K562 (cell line): ENCODE measurements around the gene LRP1B. TPM values are rescaled to one million over a fixed set of nuclear protein-coding genes. Genes with fewer than 3 reads are reported as not detected.

ENCODE experiments used
- ATAC-seq: fragments of 200-7000 bp; cut with Tn5 transposase; 3 replicates; pipeline ENCODE4 v1.9.1; 2020; ENCODE audit warnings: moderate library complexity
- BruUV-seq: library from RNA; stranded (reverse); fragments of 400-500 nt; replicated peaks from 2 replicates; lab custom pipeline; 2021; lab: Mats Ljungman, UMichigan
- CTCF ChIA-PET: fragments of 300-600 bp; formaldehyde crosslinking; extraction: SDS; loops from one replicate; lab custom pipeline; 2021; ENCODE audit warnings: low intra/inter-chr PET ratio; lab: Yijun Ruan, JAX
- POLR2A ChIA-PET: fragments of 300-600, 350-650 bp; sonication (Branson Sonifier 250); formaldehyde crosslinking; extraction: SDS; loops from one replicate; lab custom pipeline; 2021; ENCODE audit warnings: antibody characterized with exemption, inconsistent platforms; lab: Yijun Ruan, JAX
- DNase-seq, 4 experiments: peaks; one replicate each; pipeline versions ENCODE4 v3.0.0 to v3.0.0-alpha.2; 2011 to 2018; ENCODE audit warnings: low spot score in 3 of 4, mixed read lengths in 3 of 4; ENCODE audit errors: extremely low read depth in 1 of 4
- FAIRE-seq: peaks from 2 replicates; lab custom pipeline; 2011; peaks lifted over from hg19 to GRCh38; lab: Jason Lieb, UNC
- H2AFZ ChIP-seq: 2 replicates; pipeline ENCODE4 v1.6.0; 2011; ENCODE audit warnings: low read depth, low read length, control low read depth, inconsistent platforms
- H3K27ac ChIP-seq: fragments of 200-600 bp; 3 replicates; pipeline ENCODE4 v1.8.0; 2011; ENCODE audit warnings: low read depth, mild to moderate bottlenecking, control low read depth, inconsistent platforms, low read length, moderate library complexity, mixed read lengths; ENCODE audit errors: extremely low read depth
- H3K27me3 ChIP-seq, 2 experiments: fragments of 300-600 bp in 1 of 2; 2 replicates in 1 of 2; 3 replicates in 1 of 2; pipeline versions ENCODE4 v1.6.0 to v1.8.0; 2011; ENCODE audit warnings: inconsistent platforms in 2 of 2, low read length in 2 of 2, mild to moderate bottlenecking in 1 of 2, mixed read lengths in 1 of 2, moderate library complexity in 1 of 2; ENCODE audit not compliant: control insufficient read depth in 2 of 2, insufficient read depth in 2 of 2
- H3K36me3 ChIP-seq: fragments of 300-600 bp; 3 replicates; pipeline ENCODE4 v1.8.0; 2011; ENCODE audit warnings: mild to moderate bottlenecking, low read length, inconsistent platforms; ENCODE audit not compliant: control insufficient read depth, insufficient read depth
- H3K4me1 ChIP-seq, 2 experiments: fragments of 200-600 bp in 1 of 2; replicated peaks in 1 of 2; 2 replicates in 1 of 2; 3 replicates in 1 of 2; pipeline versions ENCODE4 v1.5.1 to v1.8.0; 2011; ENCODE audit warnings: inconsistent platforms in 2 of 2, low read length in 2 of 2, mild to moderate bottlenecking in 1 of 2, mixed read lengths in 1 of 2, moderate library complexity in 1 of 2; ENCODE audit not compliant: control insufficient read depth in 2 of 2, insufficient read depth in 2 of 2
- H3K4me2 ChIP-seq: 2 replicates; pipeline ENCODE4 v1.6.1; 2011; ENCODE audit warnings: low read length, control low read depth, inconsistent platforms, mixed read lengths; ENCODE audit not compliant: insufficient read depth
- H3K4me3 ChIP-seq: fragments of 200-600 bp; sonication (generic), shearing (Covaris generic); 2 replicates; pipeline ENCODE4 v1.5.1; 2016; ENCODE audit warnings: control low read depth, inconsistent platforms
- H3K79me2 ChIP-seq: fragments of 200-600 bp; 3 replicates; pipeline ENCODE4 v1.8.0; 2011; ENCODE audit warnings: low read length, inconsistent platforms; ENCODE audit not compliant: control insufficient read depth, insufficient read depth
- H3K9ac ChIP-seq, 2 experiments: 2 replicates each; pipeline versions ENCODE4 v1.6.0 to v1.6.1; 2011; ENCODE audit warnings: low read depth in 2 of 2, low read length in 2 of 2, control low read depth in 1 of 2, inconsistent platforms in 1 of 2, mild to moderate bottlenecking in 1 of 2, mixed read lengths in 1 of 2; ENCODE audit not compliant: insufficient read depth in 1 of 2
- H3K9me1 ChIP-seq: one replicate; pipeline ENCODE4 v1.6.0; 2011; ENCODE audit warnings: inconsistent platforms, mild to moderate bottlenecking, low read length, moderate library complexity; ENCODE audit not compliant: control insufficient read depth, insufficient read depth
- H3K9me3 ChIP-seq: replicated peaks from 2 replicates; pipeline ENCODE4 v1.5.1; 2011; ENCODE audit warnings: low read depth, low read length, inconsistent platforms; ENCODE audit not compliant: control insufficient read depth, insufficient read depth
- H4K20me1 ChIP-seq: replicated peaks from 2 replicates; pipeline ENCODE4 v1.6.1; 2011; ENCODE audit warnings: low read length, inconsistent platforms, mixed read lengths; ENCODE audit not compliant: control insufficient read depth, insufficient read depth
- ARHGAP35 ChIP-seq: fragments of 450-650 bp; IDR thresholded peaks from 2 replicates; pipeline ENCODE4 v1.6.1; 2018; ENCODE audit not compliant: partially characterized antibody
- FUS ChIP-seq: fragments of 200-400 bp; formaldehyde crosslinking; optimal IDR thresholded peaks from 2 replicates; pipeline ENCODE3; 2017; ENCODE audit warnings: low read depth, low read length
- HDAC1 ChIP-seq, 2 experiments: fragments of 450-650 bp; IDR thresholded peaks; 2 replicates each; pipeline ENCODE4 v1.6.1; 2016 to 2017; ENCODE audit warnings: inconsistent platforms in 1 of 2, mild to moderate bottlenecking in 1 of 2, moderate library complexity in 1 of 2
- HNRNPUL1 ChIP-seq: fragments of 200-400 bp; formaldehyde crosslinking; IDR thresholded peaks from 2 replicates; pipeline ENCODE4 v1.6.1; 2017; ENCODE audit warnings: low read length
- SMAD3 ChIP-seq: fragments of 450-650 bp; formaldehyde crosslinking; conservative IDR thresholded peaks from 2 replicates; pipeline ENCODE4 v1.4.0; 2020; ENCODE audit warnings: mild to moderate bottlenecking
- XRCC5 ChIP-seq: fragments of 200-400 bp; formaldehyde crosslinking; IDR thresholded peaks from 2 replicates; pipeline ENCODE4 v1.6.1; 2017; ENCODE audit warnings: low read depth, mild to moderate bottlenecking, low read length
- ZNF282 ChIP-seq: sonication (generic); formaldehyde crosslinking; IDR thresholded peaks from 2 replicates; pipeline ENCODE4 v1.8.1; 2023; ENCODE audit warnings: missing genetic modification reagents
- ZNF316 ChIP-seq: fragments of 450-650 bp; IDR thresholded peaks from 2 replicates; pipeline ENCODE4 v1.6.1; 2016
- ZNF766 ChIP-seq: fragments of 200-800 bp; sonication (Bioruptor generic); conservative IDR thresholded peaks from 2 replicates; pipeline ENCODE4 v1.6.1; 2016; ENCODE audit warnings: missing genetic modification characterization, missing compliant biosample characterization
- WGBS: fragments of 100-300 bp; shearing (Covaris generic); methylation state at CpG from one replicate; pipeline ENCODE4 v1.1.6; 2016; ENCODE audit warnings: low coverage, mixed read lengths; ENCODE audit not compliant: insufficient coverage; ENCODE audit errors: missing lambda C conversion rate; 5-methylcytosine and 5-hydroxymethylcytosine counted together
- in situ Hi-C: fragments of 300-500 bp; cut with MboI; formaldehyde crosslinking; loops from 4 replicates; pipeline ENCODE4 v1.15.0; 2018; ENCODE audit warnings: inconsistent platforms, mixed read lengths
- intact Hi-C: fragments of 100-400 bp; cut with micrococcal nuclease; formaldehyde crosslinking; loops from 2 replicates; pipeline ENCODE4 v1.14.2; 2022
- polyA plus RNA-seq, 8 experiments: library from polyadenylated mRNA; depleted of rRNA in 4 of 8; stranded (reverse) in 5 of 8; unstranded in 3 of 8; fragments of >200 nt; fragmentation: Nextera tagmentation in 2 of 8; fragmentation: Illumina TruSeq in 1 of 8; extraction: Ambion mirVana in 2 of 8; extraction: Trizol in 1 of 8; gene quantifications; 2 replicates each; pipeline versions ENCODE4 v1.2.1 to v1.2.3, GENCODE V29; 2011 to 2014; ENCODE audit warnings: inconsistent platforms in 1 of 8, missing spikeins in 1 of 8
- total RNA-seq, 7 experiments: library from RNA; depleted of rRNA in 6 of 7; stranded (reverse); fragments of >200 nt in 6 of 7; fragmentation: Illumina TruSeq in 2 of 7; extraction: Trizol in 2 of 7; gene quantifications; 2 replicates each; pipeline versions ENCODE4 v1.2.1 to v1.2.3, GENCODE V29; 2011 to 2021; ENCODE audit warnings: low replicate concordance in 1 of 7
- TF ChIP-seq, protein P1 (sequence below): fragments of 450-650 bp; IDR thresholded peaks from 2 replicates; pipeline ENCODE4 v1.6.1; 2016; ENCODE audit warnings: mild to moderate bottlenecking, moderate library complexity

LRP1B gene
- total and polyA plus RNA-seq, 9 of the 15 experiments (the other 6 are each of a cell fraction or from before 2014, with no cell fraction given) = not detected

DNA sequence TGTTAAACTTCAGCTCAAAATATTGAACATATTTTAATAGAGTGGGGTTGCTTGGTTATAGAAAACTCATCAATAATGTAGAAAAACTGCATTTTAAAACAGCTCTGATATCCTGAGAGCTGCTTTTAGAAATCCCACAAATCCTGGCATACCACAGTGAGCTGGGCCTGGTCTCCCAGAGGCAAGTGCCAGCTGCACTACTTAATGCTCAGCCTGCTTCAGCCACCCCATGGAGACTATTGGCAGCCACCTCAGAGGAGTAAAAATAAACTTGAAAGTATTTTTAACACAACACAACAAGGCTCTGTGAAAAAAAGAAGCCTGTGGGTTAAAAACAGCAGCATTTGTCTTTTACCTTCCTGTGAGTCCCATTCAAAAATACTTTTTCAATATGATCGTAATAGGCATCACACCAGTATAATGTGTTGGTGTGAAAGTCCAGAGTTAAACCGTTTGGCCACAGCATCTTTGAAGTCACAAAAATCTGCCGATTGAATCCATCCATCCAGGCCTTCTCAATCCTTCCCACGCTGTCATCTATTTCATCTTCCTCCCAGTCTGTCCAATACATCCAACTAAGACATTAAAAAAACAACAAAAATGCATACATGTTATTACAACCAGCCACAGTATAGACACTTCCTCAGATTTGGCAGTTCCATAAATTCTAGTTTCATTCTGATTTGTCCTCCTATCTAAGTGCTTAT, 1115.3 kb downstream of the LRP1B start (continued):
- TF ChIP-seq HDAC1 (IDR thresholded peaks at IDR 0.05) (no peak), FUS (no peak), SMAD3 (CRISPR knock-in tag) (no peak)

- intact Hi-C loops (no loop called here), in situ Hi-C loops (no loop called here)
- ChIA-PET POLR2A (no interaction called here), CTCF (no interaction called here)
- H3K9ac ChIP-seq = no peak overlapping the region
- WGBS = 0% methylated on average over 3 of the region's 3 CpGs
- no peaks in the 10 kb centered on the region for H3K4me1 ChIP-seq
- no peaks in the 10 kb centered on the region for H3K9me1 ChIP-seq
- no peak for DNase-seq
- no peak overlapping the region for H2AFZ ChIP-seq
- no peaks in the 10 kb centered on the region for H3K36me3 ChIP-seq
- H3K9me3 ChIP-seq = no peaks in the 10 kb centered on the region; the same call in 1 of the 2 replicates
- BruUV-seq = no TSS peak
- no peak overlapping the region for H3K4me3 ChIP-seq
- H4K20me1 ChIP-seq = no peaks in the 10 kb centered on the region
- no peak overlapping the region for H3K27ac ChIP-seq
- no peaks in the 10 kb centered on the region for H3K79me2 ChIP-seq
- no peak overlapping the region for H3K4me2 ChIP-seq
- no peak for ATAC-seq
- no peaks in the 10 kb centered on the region for H3K27me3 ChIP-seq
- no peak for FAIRE-seq
- TF ChIP-seq ARHGAP35 = no peak
- no peak for TF ChIP-seq ZNF766 (CRISPR knock-in tag)
- TF ChIP-seq XRCC5 = no peak
- TF ChIP-seq, protein P1, sequence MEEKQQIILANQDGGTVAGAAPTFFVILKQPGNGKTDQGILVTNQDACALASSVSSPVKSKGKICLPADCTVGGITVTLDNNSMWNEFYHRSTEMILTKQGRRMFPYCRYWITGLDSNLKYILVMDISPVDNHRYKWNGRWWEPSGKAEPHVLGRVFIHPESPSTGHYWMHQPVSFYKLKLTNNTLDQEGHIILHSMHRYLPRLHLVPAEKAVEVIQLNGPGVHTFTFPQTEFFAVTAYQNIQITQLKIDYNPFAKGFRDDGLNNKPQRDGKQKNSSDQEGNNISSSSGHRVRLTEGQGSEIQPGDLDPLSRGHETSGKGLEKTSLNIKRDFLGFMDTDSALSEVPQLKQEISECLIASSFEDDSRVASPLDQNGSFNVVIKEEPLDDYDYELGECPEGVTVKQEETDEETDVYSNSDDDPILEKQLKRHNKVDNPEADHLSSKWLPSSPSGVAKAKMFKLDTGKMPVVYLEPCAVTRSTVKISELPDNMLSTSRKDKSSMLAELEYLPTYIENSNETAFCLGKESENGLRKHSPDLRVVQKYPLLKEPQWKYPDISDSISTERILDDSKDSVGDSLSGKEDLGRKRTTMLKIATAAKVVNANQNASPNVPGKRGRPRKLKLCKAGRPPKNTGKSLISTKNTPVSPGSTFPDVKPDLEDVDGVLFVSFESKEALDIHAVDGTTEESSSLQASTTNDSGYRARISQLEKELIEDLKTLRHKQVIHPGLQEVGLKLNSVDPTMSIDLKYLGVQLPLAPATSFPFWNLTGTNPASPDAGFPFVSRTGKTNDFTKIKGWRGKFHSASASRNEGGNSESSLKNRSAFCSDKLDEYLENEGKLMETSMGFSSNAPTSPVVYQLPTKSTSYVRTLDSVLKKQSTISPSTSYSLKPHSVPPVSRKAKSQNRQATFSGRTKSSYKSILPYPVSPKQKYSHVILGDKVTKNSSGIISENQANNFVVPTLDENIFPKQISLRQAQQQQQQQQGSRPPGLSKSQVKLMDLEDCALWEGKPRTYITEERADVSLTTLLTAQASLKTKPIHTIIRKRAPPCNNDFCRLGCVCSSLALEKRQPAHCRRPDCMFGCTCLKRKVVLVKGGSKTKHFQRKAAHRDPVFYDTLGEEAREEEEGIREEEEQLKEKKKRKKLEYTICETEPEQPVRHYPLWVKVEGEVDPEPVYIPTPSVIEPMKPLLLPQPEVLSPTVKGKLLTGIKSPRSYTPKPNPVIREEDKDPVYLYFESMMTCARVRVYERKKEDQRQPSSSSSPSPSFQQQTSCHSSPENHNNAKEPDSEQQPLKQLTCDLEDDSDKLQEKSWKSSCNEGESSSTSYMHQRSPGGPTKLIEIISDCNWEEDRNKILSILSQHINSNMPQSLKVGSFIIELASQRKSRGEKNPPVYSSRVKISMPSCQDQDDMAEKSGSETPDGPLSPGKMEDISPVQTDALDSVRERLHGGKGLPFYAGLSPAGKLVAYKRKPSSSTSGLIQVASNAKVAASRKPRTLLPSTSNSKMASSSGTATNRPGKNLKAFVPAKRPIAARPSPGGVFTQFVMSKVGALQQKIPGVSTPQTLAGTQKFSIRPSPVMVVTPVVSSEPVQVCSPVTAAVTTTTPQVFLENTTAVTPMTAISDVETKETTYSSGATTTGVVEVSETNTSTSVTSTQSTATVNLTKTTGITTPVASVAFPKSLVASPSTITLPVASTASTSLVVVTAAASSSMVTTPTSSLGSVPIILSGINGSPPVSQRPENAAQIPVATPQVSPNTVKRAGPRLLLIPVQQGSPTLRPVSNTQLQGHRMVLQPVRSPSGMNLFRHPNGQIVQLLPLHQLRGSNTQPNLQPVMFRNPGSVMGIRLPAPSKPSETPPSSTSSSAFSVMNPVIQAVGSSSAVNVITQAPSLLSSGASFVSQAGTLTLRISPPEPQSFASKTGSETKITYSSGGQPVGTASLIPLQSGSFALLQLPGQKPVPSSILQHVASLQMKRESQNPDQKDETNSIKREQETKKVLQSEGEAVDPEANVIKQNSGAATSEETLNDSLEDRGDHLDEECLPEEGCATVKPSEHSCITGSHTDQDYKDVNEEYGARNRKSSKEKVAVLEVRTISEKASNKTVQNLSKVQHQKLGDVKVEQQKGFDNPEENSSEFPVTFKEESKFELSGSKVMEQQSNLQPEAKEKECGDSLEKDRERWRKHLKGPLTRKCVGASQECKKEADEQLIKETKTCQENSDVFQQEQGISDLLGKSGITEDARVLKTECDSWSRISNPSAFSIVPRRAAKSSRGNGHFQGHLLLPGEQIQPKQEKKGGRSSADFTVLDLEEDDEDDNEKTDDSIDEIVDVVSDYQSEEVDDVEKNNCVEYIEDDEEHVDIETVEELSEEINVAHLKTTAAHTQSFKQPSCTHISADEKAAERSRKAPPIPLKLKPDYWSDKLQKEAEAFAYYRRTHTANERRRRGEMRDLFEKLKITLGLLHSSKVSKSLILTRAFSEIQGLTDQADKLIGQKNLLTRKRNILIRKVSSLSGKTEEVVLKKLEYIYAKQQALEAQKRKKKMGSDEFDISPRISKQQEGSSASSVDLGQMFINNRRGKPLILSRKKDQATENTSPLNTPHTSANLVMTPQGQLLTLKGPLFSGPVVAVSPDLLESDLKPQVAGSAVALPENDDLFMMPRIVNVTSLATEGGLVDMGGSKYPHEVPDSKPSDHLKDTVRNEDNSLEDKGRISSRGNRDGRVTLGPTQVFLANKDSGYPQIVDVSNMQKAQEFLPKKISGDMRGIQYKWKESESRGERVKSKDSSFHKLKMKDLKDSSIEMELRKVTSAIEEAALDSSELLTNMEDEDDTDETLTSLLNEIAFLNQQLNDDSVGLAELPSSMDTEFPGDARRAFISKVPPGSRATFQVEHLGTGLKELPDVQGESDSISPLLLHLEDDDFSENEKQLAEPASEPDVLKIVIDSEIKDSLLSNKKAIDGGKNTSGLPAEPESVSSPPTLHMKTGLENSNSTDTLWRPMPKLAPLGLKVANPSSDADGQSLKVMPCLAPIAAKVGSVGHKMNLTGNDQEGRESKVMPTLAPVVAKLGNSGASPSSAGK = no peak
- TF ChIP-seq HNRNPUL1 = no peak
- peak; percentile 19; the same call in 1 of the 2 replicates for TF ChIP-seq ZNF316
- no peak for TF ChIP-seq ZNF282
Measured at GRCh38 chr2:141003967-141004657, 1126.7 kb downstream of the LRP1B start.
